Astrocyte of the cerebellum (primary cell): ENCODE measurements around the gene INTS1.
A peak's percentile ranks its signal among the peaks of the same experiment; 100 is the strongest.

ENCODE experiments used
- DNase-seq: peaks from one replicate; pipeline ENCODE4 v3.0.0-alpha.2; 2011; ENCODE audit warnings: low read depth
- H3K4me3 ChIP-seq: 2 replicates; pipeline ENCODE4 v1.5.1; 2011; ENCODE audit warnings: mild to moderate bottlenecking, low read depth, low read length, moderate library complexity
- CTCF ChIP-seq: IDR thresholded peaks from 2 replicates; pipeline ENCODE4 v1.5.1; 2012; ENCODE audit warnings: low read length, low read depth, moderate library complexity, mild to moderate bottlenecking; ENCODE audit errors: missing control alignments
- in situ Hi-C: cut with HindIII; loops from 2 replicates; pipeline ENCODE4 v1.10.0; 2017; ENCODE audit warnings: low sequenced_read_pairs

The INTS1 gene

DNA sequence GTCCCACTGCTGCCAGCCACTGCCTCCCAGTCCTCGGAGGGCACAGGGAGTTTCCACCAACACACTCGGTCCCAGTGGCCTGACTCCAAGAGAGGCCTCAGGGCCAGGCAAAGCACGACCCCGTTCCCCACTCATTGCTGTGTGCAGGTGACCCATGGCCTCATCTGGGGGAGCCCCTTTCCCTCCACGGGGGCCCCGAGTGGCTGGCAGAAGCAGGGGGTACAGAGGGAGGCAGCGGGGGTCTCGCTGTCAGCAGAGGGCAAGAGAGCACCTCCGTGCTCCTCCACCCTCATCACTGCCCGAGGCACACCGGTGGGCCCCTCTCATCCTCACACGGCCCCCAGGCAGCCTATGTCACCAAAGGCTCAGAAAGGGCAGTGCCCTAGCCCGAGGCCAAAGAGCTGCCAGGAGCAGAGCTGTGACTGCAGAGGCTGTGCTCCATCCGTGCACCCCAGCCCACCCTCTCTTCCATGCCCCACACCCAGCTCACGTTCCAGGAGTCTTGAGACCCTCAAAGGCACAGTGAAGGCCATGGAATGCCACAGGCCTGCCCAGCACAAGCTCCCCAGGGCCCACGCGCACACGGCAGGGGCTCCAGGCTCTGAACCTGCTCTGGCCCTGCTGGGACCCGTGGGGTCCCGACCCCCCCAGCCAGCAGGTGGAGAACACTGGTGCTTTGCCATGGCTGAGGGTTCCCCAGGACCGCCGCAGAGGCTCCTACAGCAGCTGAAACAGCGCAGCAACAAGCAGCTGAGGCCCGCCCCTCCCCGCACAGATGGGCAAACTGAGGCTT, 70.9 kb downstream of the INTS1 start:
- in situ Hi-C loops = no loop called here

GRCh38 chr7:1432411-1433082, 71.6 kb downstream of the INTS1 start:
- in situ Hi-C loops = no loop called here
- no peak for DNase-seq
- peak; percentile 98 for TF ChIP-seq CTCF
- H3K4me3 ChIP-seq = no peak overlapping the region

More for the DNA sequence above, 70.9 kb downstream of the INTS1 start:
- TF ChIP-seq CTCF = no peak
- DNase-seq = no peak
- no peak overlapping the region for H3K4me3 ChIP-seq

GRCh38 chr7:1431634-1432380, 72.4 kb downstream of the INTS1 start:
- no peak for DNase-seq
- in situ Hi-C loops = no loop called here
- TF ChIP-seq CTCF = no peak
- H3K4me3 ChIP-seq = no peak overlapping the region

DNA sequence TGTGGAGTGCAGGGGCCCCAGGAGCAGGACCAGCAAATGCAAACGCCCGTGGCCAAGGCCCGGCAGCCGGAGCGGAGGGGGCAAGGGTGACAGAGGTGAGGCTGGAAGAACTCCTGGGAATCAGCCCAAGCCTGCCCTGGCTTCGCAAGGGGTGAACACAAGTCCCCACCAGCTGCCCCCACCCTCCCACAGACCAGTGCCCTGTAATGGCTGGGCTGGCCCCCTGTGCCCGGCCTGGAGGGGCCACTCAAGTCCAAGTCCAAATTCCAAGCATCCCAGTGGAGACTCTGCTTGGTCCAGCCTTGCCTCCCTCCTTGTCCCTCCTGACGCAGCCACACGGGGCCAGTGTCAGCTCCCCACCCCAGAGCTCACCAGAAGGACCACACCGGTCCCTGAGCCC, 73.0 kb downstream of the INTS1 start:
- no peak for DNase-seq
- no peak for TF ChIP-seq CTCF
- in situ Hi-C loops = no loop called here
- H3K4me3 ChIP-seq = no peak overlapping the region

GRCh38 chr7:1430056-1430845, 73.9 kb downstream of the INTS1 start:
- no peak for TF ChIP-seq CTCF
- H3K4me3 ChIP-seq = no peak overlapping the region
- in situ Hi-C loops = no loop called here
- no peak for DNase-seq

GRCh38 chr7:1428941-1429501, 75.2 kb downstream of the INTS1 start:
- H3K4me3 ChIP-seq = no peak overlapping the region
- TF ChIP-seq CTCF = no peak
- DNase-seq = no peak
- in situ Hi-C loops = no loop called here
